Liver (tissue), 3 donors: ENCODE results near the gene SEMG2.

Experiments used
- JUND ChIP-seq, 2 donors: IDR thresholded peaks; 2 replicates each; pipeline ENCODE4 v1.6.1; 2016; ENCODE audit warnings: antibody characterized with exemption in 2 of 2
- RAD21 ChIP-seq, 2 donors: IDR thresholded peaks; 2 replicates each; pipeline ENCODE4 v1.6.1; 2016; ENCODE audit warnings: antibody characterized with exemption in 2 of 2, mild to moderate bottlenecking in 2 of 2
- SP1 ChIP-seq: IDR thresholded peaks from 2 replicates; pipeline ENCODE4 v1.6.1; 2018; ENCODE audit warnings: antibody characterized with exemption, mild to moderate bottlenecking
- TAF1 ChIP-seq: conservative IDR thresholded peaks from 2 replicates; pipeline ENCODE4 v1.6.1; 2016; ENCODE audit warnings: antibody characterized with exemption, mild to moderate bottlenecking
- YY1 ChIP-seq: IDR thresholded peaks from 2 replicates; pipeline ENCODE4 v1.6.1; 2016; ENCODE audit warnings: antibody characterized with exemption, mild to moderate bottlenecking
- TF ChIP-seq, protein P1 (sequence below): fragments of 150-350 bp; IDR thresholded peaks from 2 replicates; pipeline ENCODE4 v1.5.1; 2017; ENCODE audit warnings: improper control_type of control experiment, low read depth, low read length; ENCODE audit not compliant: missing input control
- TF ChIP-seq, protein P2 (sequence below): IDR thresholded peaks from 2 replicates; pipeline ENCODE4 v1.6.1; 2016; ENCODE audit warnings: antibody characterized with exemption, mild to moderate bottlenecking
- TF ChIP-seq, protein P3 (sequence below): IDR thresholded peaks from 2 replicates; pipeline ENCODE4 v1.6.1; 2016; ENCODE audit warnings: antibody characterized with exemption
- donor health status: healthy.
- donor health status: healthy.

DNA sequence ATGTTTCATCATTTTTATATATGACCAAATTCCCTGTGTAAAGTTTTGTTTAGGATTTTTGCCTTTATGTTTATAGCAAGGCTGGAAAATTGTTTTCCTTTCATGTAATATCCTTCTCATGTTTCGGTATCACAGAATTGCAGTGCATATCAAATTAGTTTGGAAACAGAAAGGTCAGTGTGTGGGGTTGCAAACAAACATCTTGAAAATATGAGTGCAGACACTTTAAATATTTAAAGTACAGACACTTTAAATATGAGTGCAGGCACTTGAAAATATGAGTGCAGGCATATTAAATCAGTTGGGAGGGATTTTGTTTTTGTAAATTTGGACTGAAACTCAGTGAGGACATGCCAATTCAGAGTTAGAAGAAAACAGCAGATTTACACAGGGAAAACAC, 26.7 kb downstream of the SEMG2 start:
- TF ChIP-seq RAD21 (IDR thresholded peaks at IDR 0.05) (no peak), TAF1 (no peak), YY1 (no peak), JUND (IDR thresholded peaks at IDR 0.05) (no peak), SP1 (no peak)
- TF ChIP-seq, protein P1, sequence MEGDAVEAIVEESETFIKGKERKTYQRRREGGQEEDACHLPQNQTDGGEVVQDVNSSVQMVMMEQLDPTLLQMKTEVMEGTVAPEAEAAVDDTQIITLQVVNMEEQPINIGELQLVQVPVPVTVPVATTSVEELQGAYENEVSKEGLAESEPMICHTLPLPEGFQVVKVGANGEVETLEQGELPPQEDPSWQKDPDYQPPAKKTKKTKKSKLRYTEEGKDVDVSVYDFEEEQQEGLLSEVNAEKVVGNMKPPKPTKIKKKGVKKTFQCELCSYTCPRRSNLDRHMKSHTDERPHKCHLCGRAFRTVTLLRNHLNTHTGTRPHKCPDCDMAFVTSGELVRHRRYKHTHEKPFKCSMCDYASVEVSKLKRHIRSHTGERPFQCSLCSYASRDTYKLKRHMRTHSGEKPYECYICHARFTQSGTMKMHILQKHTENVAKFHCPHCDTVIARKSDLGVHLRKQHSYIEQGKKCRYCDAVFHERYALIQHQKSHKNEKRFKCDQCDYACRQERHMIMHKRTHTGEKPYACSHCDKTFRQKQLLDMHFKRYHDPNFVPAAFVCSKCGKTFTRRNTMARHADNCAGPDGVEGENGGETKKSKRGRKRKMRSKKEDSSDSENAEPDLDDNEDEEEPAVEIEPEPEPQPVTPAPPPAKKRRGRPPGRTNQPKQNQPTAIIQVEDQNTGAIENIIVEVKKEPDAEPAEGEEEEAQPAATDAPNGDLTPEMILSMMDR = no peak
- TF ChIP-seq, protein P2, sequence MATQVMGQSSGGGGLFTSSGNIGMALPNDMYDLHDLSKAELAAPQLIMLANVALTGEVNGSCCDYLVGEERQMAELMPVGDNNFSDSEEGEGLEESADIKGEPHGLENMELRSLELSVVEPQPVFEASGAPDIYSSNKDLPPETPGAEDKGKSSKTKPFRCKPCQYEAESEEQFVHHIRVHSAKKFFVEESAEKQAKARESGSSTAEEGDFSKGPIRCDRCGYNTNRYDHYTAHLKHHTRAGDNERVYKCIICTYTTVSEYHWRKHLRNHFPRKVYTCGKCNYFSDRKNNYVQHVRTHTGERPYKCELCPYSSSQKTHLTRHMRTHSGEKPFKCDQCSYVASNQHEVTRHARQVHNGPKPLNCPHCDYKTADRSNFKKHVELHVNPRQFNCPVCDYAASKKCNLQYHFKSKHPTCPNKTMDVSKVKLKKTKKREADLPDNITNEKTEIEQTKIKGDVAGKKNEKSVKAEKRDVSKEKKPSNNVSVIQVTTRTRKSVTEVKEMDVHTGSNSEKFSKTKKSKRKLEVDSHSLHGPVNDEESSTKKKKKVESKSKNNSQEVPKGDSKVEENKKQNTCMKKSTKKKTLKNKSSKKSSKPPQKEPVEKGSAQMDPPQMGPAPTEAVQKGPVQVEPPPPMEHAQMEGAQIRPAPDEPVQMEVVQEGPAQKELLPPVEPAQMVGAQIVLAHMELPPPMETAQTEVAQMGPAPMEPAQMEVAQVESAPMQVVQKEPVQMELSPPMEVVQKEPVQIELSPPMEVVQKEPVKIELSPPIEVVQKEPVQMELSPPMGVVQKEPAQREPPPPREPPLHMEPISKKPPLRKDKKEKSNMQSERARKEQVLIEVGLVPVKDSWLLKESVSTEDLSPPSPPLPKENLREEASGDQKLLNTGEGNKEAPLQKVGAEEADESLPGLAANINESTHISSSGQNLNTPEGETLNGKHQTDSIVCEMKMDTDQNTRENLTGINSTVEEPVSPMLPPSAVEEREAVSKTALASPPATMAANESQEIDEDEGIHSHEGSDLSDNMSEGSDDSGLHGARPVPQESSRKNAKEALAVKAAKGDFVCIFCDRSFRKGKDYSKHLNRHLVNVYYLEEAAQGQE = no peak
- TF ChIP-seq, protein P3, sequence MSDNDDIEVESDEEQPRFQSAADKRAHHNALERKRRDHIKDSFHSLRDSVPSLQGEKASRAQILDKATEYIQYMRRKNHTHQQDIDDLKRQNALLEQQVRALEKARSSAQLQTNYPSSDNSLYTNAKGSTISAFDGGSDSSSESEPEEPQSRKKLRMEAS = no peak
